H54 (cell line): ENCODE data around the gene KCNK6.
A peak's percentile ranks its signal among the peaks of the same experiment; 100 is the strongest.

Experiments used
- DNase-seq: peaks from one replicate; pipeline ENCODE4 v3.0.0; 2011; ENCODE audit warnings: low spot score, mixed read lengths; ENCODE audit not compliant: insufficient read length
- FAIRE-seq: peaks from 3 replicates; lab custom pipeline; 2011; peaks lifted over from hg19 to GRCh38; lab: Jason Lieb, UNC
- POLR2A ChIP-seq: IDR thresholded peaks from 2 replicates; pipeline ENCODE4 v1.6.1; 2011; ENCODE audit warnings: low read depth, mild to moderate bottlenecking, low read length

The KCNK6 gene

DNA sequence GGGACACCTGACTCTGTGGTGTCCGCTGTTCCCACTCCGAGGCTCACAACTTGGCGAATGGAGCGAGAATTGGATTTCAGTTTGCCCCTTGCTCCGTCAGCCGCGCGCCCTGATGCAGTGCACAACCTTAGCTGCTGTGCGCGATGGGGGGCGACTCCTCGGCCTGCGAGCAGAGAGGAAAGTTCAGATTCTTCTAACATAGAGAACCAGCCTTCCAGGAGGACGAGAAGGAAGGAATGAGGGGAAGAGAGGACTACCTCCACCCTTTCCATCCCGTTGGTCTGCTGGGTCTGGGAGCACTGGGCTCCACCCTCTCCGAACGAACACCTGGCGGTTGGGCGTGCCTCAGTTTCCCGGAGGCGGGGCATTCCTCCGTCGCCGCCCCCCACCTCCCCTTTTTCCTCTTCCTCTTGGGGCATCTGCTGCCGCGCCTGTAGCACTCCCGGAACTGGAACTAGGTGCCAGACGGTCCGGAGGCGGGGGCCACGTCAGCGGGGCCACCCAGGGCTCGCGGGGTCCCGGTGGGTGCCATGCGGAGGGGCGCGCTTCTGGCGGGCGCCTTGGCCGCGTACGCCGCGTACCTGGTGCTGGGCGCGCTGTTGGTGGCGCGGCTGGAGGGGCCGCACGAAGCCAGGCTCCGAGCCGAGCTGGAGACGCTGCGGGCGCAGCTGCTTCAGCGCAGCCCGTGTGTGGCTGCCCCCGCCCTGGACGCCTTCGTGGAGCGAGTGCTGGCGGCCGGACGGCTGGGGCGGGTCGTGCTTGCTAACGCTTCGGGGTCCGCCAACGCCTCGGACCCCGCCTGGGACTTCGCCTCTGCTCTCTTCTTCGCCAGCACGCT, at the start of gene KCNK6:
TSS of gene KCNK6 (plus strand) at position 425 of the 838 bp plus-strand sequence. CDS start at position 531, 106 bp downstream.
- no peak for DNase-seq
- FAIRE-seq: no peak
- 0 out of 2 replicates have a peak, but pooled peaks have one; percentile 15 for TF ChIP-seq POLR2A

DNA sequence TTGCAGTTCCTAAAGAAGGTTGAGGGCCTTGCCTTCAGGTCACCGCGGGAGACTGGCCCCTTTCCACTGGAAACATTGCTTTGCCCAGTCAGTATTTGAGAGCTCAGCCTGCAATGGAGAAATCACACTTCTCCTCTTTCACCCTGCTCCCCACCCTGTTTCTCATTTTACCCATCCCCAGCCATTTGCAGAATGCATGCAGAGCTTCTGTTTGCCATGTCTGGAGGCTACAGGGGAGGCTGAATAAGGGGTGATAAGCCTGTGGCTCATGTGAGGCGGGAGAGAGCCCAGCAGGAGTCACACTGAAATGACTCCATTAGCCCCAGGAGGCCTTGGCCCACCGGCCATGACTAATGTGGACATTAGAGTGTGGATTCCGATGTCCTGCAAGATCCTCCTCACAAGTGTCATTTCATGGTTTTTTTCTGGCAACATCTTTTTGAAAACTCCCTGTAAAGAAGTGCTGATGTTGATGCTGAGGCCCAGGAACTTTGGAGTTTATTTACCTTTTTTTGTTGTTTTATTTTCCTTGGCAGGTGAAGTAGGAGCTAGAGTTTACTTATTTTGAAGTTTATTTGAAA, 49.0 kb upstream of the KCNK6 start:
- peak; percentile 93 for FAIRE-seq
- peak; percentile 96 for DNase-seq
- no peak for TF ChIP-seq POLR2A

DNA sequence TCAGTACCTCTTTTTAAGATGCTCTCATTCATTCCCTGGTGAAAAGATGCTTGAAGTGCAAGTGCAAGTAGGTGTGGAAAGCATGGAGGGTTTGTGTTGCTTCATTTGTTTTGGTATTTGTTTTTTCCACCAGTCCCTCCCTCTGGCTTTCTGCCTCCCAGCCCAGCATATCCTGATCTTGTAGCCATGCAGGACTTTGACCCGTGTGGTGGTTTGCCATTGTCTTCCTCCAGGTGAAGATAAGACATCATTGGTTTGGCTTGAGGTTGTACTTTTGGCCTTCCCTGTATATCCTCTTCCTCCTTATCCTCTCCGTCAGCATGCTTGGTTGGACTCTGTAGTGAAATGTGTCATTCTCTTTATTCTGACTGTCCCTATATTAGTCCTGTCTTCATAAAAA, 46.1 kb upstream of the KCNK6 start:
- no peak for FAIRE-seq
- DNase-seq: no peak
- TF ChIP-seq POLR2A: no peak

DNA sequence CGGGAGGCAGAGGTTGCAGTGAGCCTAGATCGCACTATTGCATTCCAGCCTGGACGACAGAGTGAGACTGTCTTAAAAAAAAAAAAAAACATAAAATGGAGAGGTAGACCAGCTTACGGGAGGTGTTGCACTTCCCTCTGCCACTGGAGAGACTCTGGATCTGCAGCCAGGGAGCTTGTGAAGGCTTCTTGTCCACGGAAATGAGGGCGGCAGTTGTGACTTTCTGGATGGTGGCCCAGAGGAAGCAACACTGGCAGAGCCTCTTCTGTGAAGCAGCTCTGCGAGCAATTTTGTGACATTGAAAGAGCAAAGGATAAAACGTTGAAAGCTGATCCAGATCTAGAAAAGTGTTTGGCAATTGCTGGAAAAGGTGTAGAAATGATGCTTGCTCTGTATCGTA, 44.9 kb upstream of the KCNK6 start:
- TF ChIP-seq POLR2A: no peak
- no peak for FAIRE-seq

DNA sequence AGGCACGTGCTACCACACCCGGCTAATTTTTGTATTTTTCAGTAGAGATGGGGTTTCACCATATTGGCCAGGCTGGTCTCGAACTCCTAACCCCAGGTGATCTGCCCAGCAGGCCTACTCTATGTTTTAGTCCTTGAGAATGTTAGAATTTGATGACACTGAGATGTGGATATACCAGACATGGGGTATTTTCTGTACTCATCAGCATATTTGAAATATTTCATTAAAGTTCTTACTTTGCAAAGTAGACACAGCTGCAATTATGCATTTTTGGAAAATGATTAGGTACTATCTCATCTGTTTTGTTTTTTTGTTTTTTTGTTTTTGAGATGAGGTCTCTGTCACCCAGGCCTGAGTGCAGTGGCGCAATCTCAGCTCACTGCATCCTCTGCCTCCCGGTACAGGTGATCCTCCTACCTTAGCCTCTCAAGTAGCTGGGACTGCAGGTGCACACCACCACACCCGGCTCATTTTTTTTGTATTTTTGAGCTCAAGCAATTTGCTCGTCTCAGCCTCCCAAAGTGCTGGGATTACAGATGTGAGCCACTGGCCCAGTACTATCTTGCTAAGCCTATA, 42.6 kb upstream of the KCNK6 start:
- no peak for TF ChIP-seq POLR2A
- DNase-seq: no peak
- no peak for FAIRE-seq

More for the DNA sequence above, 44.9 kb upstream of the KCNK6 start:
- DNase-seq: no peak

DNA sequence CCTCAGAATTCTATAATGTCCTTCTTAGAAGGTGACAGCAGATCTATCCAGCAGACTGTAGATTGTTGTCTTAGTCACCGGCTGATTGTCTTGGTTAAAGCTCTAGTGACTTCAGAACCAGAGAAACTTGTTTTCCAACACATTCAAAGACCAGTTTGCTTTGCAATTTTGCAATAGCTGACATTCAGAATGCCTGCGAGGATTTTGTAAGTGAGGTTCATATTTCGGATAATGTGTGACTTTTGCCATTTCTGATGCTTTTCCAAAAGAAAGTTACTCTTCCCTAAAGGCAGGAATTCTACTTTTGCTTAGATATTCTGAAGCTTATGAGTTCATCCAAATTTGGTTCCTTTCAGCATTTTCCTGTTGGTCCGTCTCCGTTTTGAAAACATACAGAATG, 42.1 kb upstream of the KCNK6 start:
- DNase-seq: no peak
- no peak for FAIRE-seq
- TF ChIP-seq POLR2A: no peak

DNA sequence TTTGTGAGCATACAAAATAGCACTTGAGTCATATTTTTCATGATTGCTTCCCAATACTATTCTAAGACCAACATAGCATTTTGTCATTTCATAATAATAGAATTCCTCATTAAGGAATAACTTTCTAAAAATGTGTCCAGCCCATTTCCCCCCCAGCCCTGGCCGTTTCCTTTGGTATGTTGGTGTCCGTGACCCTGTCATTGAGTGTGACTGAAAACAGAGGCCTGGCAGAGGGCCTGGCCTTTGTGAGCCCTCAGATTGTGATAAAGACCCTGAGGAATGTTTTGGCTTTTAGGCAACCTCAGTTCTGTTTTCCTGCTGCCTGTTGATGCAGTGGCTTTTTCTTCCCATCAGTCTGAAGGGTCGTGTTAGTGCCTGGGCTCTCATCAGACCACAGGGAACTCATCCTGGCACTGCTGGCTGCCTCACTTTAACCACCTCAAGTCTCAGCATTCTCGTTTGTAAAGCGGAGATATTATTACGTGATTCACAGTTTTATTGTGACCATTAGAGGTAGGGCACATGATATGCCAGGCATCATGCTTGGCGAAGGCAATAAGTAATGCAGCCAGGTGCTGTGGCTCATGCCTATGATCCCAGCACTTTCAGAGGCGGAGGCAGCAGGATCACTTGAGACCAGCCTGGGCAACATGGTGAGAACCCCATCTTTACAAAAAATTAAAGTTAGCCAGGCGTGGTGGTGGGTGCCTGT, 41.5 kb upstream of the KCNK6 start:
- no peak for FAIRE-seq
- TF ChIP-seq POLR2A: no peak
- no peak for DNase-seq

DNA sequence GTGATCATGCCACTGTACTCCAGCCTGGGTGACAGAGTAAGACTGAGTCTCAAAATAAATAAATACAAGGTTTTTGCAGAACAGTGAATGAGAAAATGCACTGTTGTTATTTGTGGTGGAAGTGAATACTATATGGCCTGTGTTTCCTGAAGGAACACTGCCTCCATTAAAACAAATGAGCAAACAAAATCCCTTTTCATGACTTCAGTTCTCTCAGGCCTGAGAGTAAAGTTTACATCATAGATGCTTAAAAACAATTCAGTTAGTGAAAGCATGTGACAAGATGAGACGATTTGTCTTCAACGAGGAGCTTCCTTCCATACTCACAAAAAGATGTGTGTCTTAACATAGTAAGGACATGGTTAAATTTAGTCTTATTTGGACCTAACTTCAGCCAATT, 40.9 kb upstream of the KCNK6 start:
- FAIRE-seq: no peak
- no peak for DNase-seq
- TF ChIP-seq POLR2A: no peak

DNA sequence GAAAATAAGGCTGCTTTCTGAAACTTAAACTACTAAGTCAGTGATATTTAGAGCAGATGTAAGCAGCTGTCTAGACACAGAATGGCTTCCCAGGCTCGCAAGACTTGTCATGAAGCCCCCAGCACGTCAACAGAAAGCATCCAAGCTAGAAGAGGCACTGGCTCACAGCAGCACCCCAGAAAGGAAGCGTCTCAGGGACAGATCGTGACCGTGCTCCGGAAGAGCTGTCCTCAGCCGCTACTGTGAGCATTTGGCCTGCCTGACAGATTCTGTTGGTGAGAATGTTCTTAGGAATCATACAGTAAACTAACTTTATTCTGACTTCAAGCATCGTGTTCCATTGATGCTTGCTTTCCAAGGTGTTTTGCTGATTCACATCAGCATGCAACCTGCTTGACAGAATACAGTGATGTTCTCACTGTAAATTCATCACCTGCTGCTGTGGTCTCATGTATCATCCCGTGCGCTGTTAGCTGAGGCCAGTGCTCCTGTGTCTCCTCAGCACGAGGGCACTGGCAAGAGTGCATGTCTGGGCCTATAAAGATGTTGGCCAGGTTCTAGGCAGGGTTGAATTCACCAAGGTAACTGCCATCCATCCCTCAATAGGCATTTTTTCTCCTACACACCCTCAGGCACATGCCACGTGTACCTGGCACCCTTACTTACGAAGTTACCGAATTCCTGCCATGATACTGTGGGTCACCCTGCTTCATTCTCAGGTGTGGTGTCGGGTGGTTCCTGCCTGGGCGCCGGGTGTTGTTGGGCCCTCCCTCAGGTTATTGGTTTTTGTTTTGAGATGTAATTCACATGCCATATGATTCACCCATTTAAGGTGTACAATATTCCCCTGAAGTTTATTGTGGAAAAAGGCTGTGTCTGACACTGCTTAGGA, 39.4 kb upstream of the KCNK6 start:
- TF ChIP-seq POLR2A: no peak
- DNase-seq: no peak
- FAIRE-seq: no peak

DNA sequence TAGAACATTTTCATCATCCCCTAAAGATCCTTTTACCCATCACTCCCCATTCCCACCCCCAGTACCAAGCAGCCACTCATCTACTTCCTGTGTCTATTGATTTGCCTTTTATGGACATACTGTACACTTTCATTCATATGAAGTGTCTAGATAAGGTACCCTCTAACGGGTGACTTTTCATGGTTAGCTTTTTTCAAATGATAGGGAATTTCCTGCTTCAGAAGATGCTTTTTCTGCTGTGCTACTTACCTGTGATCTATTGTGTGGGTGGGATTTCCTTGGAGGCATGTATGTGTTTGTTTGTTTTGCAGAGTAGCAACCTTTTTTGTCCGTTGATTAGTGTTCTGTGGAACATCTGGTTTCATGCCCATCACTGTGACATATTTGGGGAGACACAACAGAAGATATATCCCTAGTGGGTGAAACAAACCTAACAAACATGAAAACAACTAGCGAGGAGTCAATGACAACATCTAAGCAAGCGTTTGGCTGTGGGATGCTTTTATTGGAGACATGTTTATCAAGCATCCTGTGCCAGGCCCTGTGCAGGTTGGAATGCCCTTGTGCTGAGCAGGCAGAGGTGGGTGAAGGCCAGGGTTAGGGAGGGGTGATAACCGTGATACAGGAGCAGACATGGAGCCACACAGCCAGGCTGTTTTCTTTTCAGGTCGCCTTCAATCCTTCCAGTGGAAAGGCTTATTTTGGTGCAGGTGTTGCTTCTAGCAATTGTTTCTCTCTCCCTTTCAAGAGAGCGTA, 37.7 kb upstream of the KCNK6 start:
- no peak for TF ChIP-seq POLR2A
- no peak for DNase-seq
- FAIRE-seq: no peak

DNA sequence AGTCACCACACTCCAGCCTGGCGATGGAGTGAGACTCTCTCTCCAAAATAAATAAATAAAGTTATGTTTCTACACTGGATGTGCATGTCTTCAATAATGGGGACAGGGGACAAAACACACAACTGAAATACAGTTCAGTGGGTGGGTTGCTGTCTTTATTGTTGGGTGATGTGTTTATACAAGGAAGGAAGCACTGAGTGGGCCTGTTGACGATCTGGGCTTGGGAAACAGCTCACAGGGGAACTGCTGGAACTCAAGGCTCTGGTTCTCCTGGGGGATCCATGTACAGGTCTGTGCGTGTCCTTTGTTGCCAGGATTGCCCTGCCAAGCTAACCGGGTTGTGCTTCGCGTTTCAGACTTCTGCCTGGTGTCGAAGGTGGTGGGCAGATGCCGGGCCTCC, 36.4 kb upstream of the KCNK6 start:
- DNase-seq: no peak
- FAIRE-seq: no peak
- TF ChIP-seq POLR2A: no peak

DNA sequence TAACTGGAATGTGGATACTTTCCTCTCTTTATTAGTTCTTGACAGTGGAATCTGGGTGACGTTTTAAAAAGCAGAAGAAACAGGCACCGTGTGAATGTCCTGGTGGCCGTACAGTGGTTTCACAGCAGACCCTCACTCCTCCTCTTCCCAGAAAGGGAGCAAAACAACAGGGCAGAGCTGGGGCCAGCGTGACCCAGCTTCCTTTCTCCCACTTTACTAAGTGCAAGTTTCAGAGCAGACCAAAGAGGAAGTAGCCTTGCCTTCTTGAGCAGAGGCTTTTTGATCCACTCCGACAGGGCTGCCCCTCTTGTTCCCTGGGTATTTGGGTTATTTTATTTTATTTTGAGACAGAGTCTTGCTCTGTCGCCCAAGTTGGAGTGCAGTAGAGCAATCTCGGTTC, 35.2 kb upstream of the KCNK6 start:
- FAIRE-seq (no peak), DNase-seq (no peak)
- no peak for TF ChIP-seq POLR2A

DNA sequence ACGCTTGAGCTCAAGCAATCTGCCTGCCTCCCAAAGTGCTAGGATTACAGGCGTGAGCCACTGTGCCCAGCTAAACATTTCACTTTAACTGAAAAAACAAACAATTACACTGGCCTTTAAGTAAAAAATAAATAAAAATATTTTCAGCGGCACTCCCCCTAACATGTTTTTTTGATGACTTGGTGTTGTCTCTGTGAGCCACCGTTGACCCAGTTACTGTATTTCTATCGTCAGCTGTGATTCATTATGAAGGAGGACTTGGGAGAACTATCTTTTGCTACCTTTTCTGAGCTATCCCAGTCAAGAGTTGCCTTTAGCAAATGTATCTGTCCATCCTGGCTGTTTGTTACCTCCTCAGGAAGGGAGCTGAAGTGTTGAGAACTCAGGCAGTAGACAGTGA, 34.1 kb upstream of the KCNK6 start:
- no peak for FAIRE-seq
- TF ChIP-seq POLR2A: no peak
- DNase-seq: no peak
